ENCODE results near the gene CD1B. TPM values are rescaled to one million over a fixed set of nuclear protein-coding genes. Genes with fewer than 3 reads are reported as not detected.

The CD1B gene
- total and polyA plus RNA-seq, 2 donors (not counting 3 experiments of a cell fraction or from before 2014, with no cell fraction given): not detected

- H3K9ac ChIP-seq (replicated peaks; ENCODE audit: extremely low read depth, insufficient read depth, low read length): no peak overlapping the region
- no peaks in the 10 kb centered on the region for H3K27me3 ChIP-seq (ENCODE audit: control insufficient read depth in 2 of 2, insufficient read depth in 2 of 2, low read length in 2 of 2)
- TF ChIP-seq GATA2 (IDR thresholded peaks at IDR 0.05; ENCODE audit: insufficient read depth, insufficient read length, low read depth, low read length) (no peak), EZH2 (IDR thresholded peaks at IDR 0.05; ENCODE audit: borderline replicate concordance, low read depth, low read length, severe bottlenecking) (no peak), CTCF (IDR thresholded peaks at IDR 0.05; ENCODE audit: extremely low read depth in 1 of 2, insufficient read depth in 1 of 2, low read depth in 1 of 2, low read length in 2 of 2) (no peak), MYC (IDR thresholded peaks at IDR 0.05; ENCODE audit: low read depth, low read length) (no peak), JUN (IDR thresholded peaks at IDR 0.05; ENCODE audit: borderline replicate concordance, insufficient read depth, insufficient read length, low read depth) (no peak), POLR2AphosphoS5 (IDR thresholded peaks at IDR 0.05; ENCODE audit: insufficient read depth, low read depth, low read length) (no peak)
- no peak overlapping the region for H3K27ac ChIP-seq (ENCODE audit: insufficient read depth, low read depth, low read length)
- no peaks in the 10 kb centered on the region for H3K36me3 ChIP-seq (ENCODE audit: control insufficient read depth in 2 of 2, extremely low read depth in 1 of 2, insufficient read depth in 2 of 2, low read length in 2 of 2)
- no TSS peak for BruUV-seq (replicated peaks)
- H3K4me1 ChIP-seq (ENCODE audit: control insufficient read depth, extremely low read depth, insufficient read depth, low read length): no peaks in the 10 kb centered on the region
- H3K9me3 ChIP-seq (replicated peaks; ENCODE audit: control insufficient read depth, insufficient read depth, low read length): no peaks in the 10 kb centered on the region
- FAIRE-seq (no peak), DNase-seq (ENCODE audit: low read depth, low spot score) (no peak)
- no peak overlapping the region for H3K4me2 ChIP-seq (ENCODE audit: insufficient read depth, low read length)
- ChIA-PET POLR2A (no interaction called here), CTCF (no interaction called here)
- dilution Hi-C loops (cut with MboI; ENCODE audit: extremely low pct_ligation_motif_present, low sequenced_read_pairs): no loop called here
- H2AFZ ChIP-seq (ENCODE audit: low read depth, low read length): no peak overlapping the region
- no peak overlapping the region for H3K4me3 ChIP-seq (replicated peaks in 1 of 3; ENCODE audit: insufficient read depth in 1 of 3, low read depth in 1 of 3, low read length in 3 of 3)
- intact Hi-C loops (cut with micrococcal nuclease): no loop called here
- H3K9me1 ChIP-seq (replicated peaks; ENCODE audit: control insufficient read depth, extremely low read depth, insufficient read depth, low read length): no peaks in the 10 kb centered on the region
- H3K79me2 ChIP-seq (ENCODE audit: control insufficient read depth, insufficient read depth, low read length): no peaks in the 10 kb centered on the region
- no peaks in the 10 kb centered on the region for H4K20me1 ChIP-seq (replicated peaks; ENCODE audit: control insufficient read depth, extremely low read depth, insufficient read depth, low read length)
These were observed 22.9 kb upstream of the CD1B start for GRCh38 chr1:158354255-158354654.

Data from endothelial cell of umbilical vein (primary cell).